ENCODE data around the gene MDM1. TPM values are rescaled to one million over a fixed set of nuclear protein-coding genes. Genes with fewer than 3 reads are reported as not detected.

Gene MDM1
- total RNA-seq, 1 experiment from 2014 or later: 14.0 TPM

DNA sequence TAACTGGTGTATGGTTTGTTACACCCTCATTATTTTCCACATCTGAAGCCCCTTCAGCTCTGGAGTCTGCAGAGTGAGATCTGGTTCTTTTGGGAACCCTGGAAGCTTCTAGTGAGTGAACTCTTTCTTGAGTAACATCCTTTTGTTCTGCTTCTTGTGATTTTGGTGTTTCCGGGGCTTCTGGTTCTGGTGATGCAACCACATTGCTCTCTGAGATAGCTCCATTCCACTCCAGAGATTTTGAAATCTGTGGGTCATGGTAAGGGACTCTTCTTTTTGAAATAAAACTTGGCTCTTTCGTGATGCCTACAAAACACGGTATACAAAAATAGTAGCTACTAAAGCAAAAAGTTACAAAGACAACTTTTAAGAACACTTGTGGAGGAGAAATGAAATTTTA, 5.4 kb downstream of the MDM1 start:
- CTCF ChIA-PET: no interaction called here

DNA sequence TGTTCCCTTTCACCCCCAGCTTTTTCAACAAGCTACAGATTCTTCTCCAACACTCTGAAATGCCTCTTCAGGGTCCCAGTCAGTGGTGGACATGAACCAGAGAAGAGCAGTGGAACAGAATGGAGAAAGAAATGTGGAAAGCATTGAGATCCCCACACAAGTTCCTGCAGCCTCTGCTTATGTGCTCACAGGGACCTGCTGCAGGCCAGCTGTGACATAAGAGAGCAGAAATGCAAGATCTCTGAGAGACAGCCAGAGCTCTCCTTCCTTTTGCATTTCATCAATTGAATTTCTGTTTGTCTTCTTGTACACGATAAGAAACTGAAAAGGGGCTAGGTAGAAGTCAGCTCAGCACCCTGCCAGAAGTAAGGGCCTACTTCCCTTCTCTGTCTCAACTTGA, 6.2 kb downstream of the MDM1 start:
- no peaks in the 10 kb centered on the region for H3K9me3 ChIP-seq (ENCODE audit: insufficient read depth, low read depth)
- H4K20me1 ChIP-seq (ENCODE audit: insufficient read depth): no peaks in the 10 kb centered on the region
- no peaks in the 10 kb centered on the region for H3K9me2 ChIP-seq (ENCODE audit: insufficient read depth)
- no peak overlapping the region for H3K4me3 ChIP-seq
- BruUV-seq (replicated peaks): no TSS peak
- ChIA-PET CTCF (no interaction called here), POLR2A (ENCODE audit: unreplicated experiment) (no interaction called here)
- no peak for DNase-seq
- no peak overlapping the region for H3K4me2 ChIP-seq
- intact Hi-C loops (cut with micrococcal nuclease; ENCODE audit: unreplicated experiment): no loop called here
- H3K27ac ChIP-seq: no peak overlapping the region
- H3K27me3 ChIP-seq (ENCODE audit: insufficient read depth, low read depth): no peaks in the 10 kb centered on the region
- H2AFZ ChIP-seq: no peak overlapping the region
- H3F3A ChIP-seq (ENCODE audit: insufficient read depth, low read depth): no peaks in the 10 kb centered on the region
- no peaks in the 10 kb centered on the region for H3K36me3 ChIP-seq (ENCODE audit: low read depth)
- H3K79me2 ChIP-seq (ENCODE audit: low read depth): no peaks in the 10 kb centered on the region
- TF ChIP-seq, protein P1, sequence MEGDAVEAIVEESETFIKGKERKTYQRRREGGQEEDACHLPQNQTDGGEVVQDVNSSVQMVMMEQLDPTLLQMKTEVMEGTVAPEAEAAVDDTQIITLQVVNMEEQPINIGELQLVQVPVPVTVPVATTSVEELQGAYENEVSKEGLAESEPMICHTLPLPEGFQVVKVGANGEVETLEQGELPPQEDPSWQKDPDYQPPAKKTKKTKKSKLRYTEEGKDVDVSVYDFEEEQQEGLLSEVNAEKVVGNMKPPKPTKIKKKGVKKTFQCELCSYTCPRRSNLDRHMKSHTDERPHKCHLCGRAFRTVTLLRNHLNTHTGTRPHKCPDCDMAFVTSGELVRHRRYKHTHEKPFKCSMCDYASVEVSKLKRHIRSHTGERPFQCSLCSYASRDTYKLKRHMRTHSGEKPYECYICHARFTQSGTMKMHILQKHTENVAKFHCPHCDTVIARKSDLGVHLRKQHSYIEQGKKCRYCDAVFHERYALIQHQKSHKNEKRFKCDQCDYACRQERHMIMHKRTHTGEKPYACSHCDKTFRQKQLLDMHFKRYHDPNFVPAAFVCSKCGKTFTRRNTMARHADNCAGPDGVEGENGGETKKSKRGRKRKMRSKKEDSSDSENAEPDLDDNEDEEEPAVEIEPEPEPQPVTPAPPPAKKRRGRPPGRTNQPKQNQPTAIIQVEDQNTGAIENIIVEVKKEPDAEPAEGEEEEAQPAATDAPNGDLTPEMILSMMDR (conservative IDR thresholded peaks at IDR 0.05): no peak
- TF ChIP-seq EZH2 (IDR thresholded peaks at IDR 0.05; ENCODE audit: low read depth): no peak
- H3K4me1 ChIP-seq (replicated peaks; ENCODE audit: insufficient read depth): 0 out of 2 replicates have a peak, but pooled peaks cover under 1% of the 10 kb centered on the region

More for the DNA sequence above, 5.4 kb downstream of the MDM1 start:
- Histone ChIP-seq H4K20me1 (ENCODE audit: insufficient read depth) (no peaks in the 10 kb centered on the region), H3K36me3 (ENCODE audit: low read depth) (no peaks in the 10 kb centered on the region), H3K27ac (no peak overlapping the region), H3F3A (ENCODE audit: insufficient read depth, low read depth) (no peaks in the 10 kb centered on the region), H3K79me2 (ENCODE audit: low read depth) (no peaks in the 10 kb centered on the region), H3K4me1 (replicated peaks; ENCODE audit: insufficient read depth) (peaks cover 5% of the 10 kb centered on the region; the same call in 1 of the 2 replicates), H3K27me3 (ENCODE audit: insufficient read depth, low read depth) (no peaks in the 10 kb centered on the region), H3K4me3 (no peak overlapping the region), H3K4me2 (no peak overlapping the region), H3K9me2 (ENCODE audit: insufficient read depth) (no peaks in the 10 kb centered on the region), H3K9me3 (ENCODE audit: insufficient read depth, low read depth) (no peaks in the 10 kb centered on the region), H2AFZ (no peak overlapping the region)
- TF ChIP-seq, protein P1 (conservative IDR thresholded peaks at IDR 0.05): no peak
- intact Hi-C loops (cut with micrococcal nuclease; ENCODE audit: unreplicated experiment): no loop called here
- POLR2A ChIA-PET (ENCODE audit: unreplicated experiment): interaction anchor here (0.5 kb wide), 1 partner anchor 407 kb away, joined by 3 read pairs; no protein-coding TSS in a partner anchor
- DNase-seq: no peak
- no TSS peak for BruUV-seq (replicated peaks)

DNA sequence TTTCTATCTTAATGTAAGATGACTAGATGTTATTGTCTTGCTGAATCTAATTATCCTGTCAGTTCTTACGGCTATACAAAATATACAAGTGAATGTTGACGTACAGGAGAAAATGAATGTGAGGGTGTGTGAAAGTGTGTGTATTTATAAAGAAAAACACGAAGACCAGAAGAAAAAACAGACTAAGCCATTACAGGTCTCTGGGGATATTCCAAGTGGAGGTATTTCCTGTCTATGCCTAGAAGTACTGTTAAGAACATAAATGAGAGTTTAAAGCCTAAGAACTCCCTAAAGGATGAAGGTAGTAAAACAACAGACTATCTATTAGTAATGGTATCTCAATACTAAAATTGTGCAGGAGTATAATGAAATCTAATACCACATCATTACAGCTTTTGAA, 7.6 kb downstream of the MDM1 start:
- no peaks in the 10 kb centered on the region for H3K27me3 ChIP-seq (ENCODE audit: insufficient read depth, low read depth)
- no peaks in the 10 kb centered on the region for H4K20me1 ChIP-seq (ENCODE audit: insufficient read depth)
- DNase-seq: no peak
- no peaks in the 10 kb centered on the region for H3K4me1 ChIP-seq (replicated peaks; ENCODE audit: insufficient read depth)
- no peaks in the 10 kb centered on the region for H3K9me3 ChIP-seq (ENCODE audit: insufficient read depth, low read depth)
- ChIA-PET POLR2A (ENCODE audit: unreplicated experiment) (no interaction called here), CTCF (no interaction called here)
- H3F3A ChIP-seq (ENCODE audit: insufficient read depth, low read depth): no peaks in the 10 kb centered on the region
- no peak overlapping the region for H2AFZ ChIP-seq
- H3K9me2 ChIP-seq (ENCODE audit: insufficient read depth): no peaks in the 10 kb centered on the region
- no peak overlapping the region for H3K4me3 ChIP-seq
- no peak overlapping the region for H3K4me2 ChIP-seq
- no peak overlapping the region for H3K27ac ChIP-seq
- H3K36me3 ChIP-seq (ENCODE audit: low read depth): no peaks in the 10 kb centered on the region
- no peaks in the 10 kb centered on the region for H3K79me2 ChIP-seq (ENCODE audit: low read depth)
- no peak for TF ChIP-seq EZH2 (IDR thresholded peaks at IDR 0.05; ENCODE audit: low read depth)
- TF ChIP-seq, protein P1 (conservative IDR thresholded peaks at IDR 0.05): no peak
- intact Hi-C loops (cut with micrococcal nuclease; ENCODE audit: unreplicated experiment): no loop called here
- no TSS peak for BruUV-seq (replicated peaks)
